ENCODE results near the gene PRSS22.

Gene PRSS22

DNA sequence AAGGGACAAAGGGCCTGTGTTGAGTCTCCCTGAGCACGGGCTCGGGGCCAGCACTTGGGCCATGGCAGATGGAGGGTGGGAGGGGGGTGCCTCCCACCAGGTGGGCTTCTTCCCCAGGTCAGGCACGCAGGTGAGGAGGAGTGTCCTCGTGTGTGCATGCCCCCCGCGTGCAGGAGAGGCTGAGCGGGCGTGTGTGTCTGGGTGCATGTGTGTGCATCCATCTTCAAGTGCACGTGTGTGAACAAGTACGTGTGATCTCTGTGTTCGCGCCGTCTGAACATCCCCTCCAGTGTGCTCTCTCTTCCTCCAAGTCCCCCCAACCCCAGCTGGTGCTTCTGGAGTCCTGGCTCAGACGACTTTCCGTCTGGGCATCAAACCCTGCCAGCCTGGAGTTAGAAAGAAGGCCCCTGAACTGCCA, 30.6 kb downstream of the PRSS22 start:
- TF ChIP-seq YY1 (IDR thresholded peaks at IDR 0.05; ENCODE audit: insufficient read depth, insufficient read length) (no peak), ZNF274 (IDR thresholded peaks at IDR 0.05; ENCODE audit: low read depth, low read length) (no peak), SUZ12 (IDR thresholded peaks at IDR 0.05; ENCODE audit: extremely low read depth, insufficient read depth, insufficient read length) (no peak)
- no peaks in the 10 kb centered on the region for H3K36me3 ChIP-seq (ENCODE audit: insufficient read depth, insufficient read length, low read length)
- peaks cover 11% of the 10 kb centered on the region for H3K4me1 ChIP-seq (ENCODE audit: insufficient read depth, insufficient read length)
- no peaks in the 10 kb centered on the region for H3K9me3 ChIP-seq (ENCODE audit: insufficient read depth, low read length)
- H3K4me3 ChIP-seq (ENCODE audit: insufficient read length, low read depth): no peak overlapping the region
- no peaks in the 10 kb centered on the region for H3K27me3 ChIP-seq (ENCODE audit: insufficient read depth, insufficient read length)
- H3K9ac ChIP-seq (ENCODE audit: insufficient read length, low read depth): no peak overlapping the region
- no peak for DNase-seq (ENCODE audit: low read depth, low spot score)

DNA sequence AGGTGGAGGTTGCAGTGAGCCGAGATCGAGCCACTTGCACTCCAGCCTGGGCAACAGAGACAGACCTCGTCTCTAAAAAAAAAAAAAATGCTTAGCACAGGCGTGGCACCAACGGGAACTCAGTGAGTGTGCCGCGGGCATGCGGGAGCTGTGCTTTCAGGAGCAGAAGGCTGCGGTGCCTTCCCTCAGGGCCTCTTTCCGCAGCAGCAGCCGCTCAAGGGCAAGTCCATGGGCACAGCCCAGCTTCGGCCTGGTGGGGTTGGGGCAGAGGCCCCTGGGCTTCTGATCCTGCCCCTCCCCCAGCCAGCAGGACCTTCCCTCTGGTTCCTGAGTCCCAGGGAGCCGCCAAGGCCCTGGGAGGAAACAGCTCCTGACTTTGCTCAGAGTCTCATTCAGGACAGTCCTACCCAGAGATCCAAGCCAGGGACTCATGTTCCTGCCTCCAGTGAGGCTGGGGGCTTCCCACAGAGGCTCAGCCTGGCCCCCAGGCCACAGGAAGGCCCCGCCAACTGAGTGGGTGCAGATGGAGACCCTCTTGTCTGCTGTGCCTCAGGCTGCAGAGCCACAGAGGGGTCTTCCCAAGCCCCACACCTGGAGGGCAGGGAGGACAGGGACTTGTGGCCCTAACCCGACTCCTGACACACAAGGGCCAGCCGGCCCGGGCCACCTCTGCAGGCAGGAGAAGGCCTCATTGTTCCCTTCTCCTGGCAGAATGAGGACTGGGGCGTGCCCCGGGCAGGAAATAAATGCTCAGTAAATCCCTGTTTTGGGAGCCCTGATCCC, 31.2 kb downstream of the PRSS22 start:
- peaks cover 11% of the 10 kb centered on the region for H3K4me1 ChIP-seq (ENCODE audit: insufficient read depth, insufficient read length)
- H3K27me3 ChIP-seq (ENCODE audit: insufficient read depth, insufficient read length): no peaks in the 10 kb centered on the region
- no peaks in the 10 kb centered on the region for H3K36me3 ChIP-seq (ENCODE audit: insufficient read depth, insufficient read length, low read length)
- no peaks in the 10 kb centered on the region for H3K9me3 ChIP-seq (ENCODE audit: insufficient read depth, low read length)
- TF ChIP-seq ZNF274 (IDR thresholded peaks at IDR 0.05; ENCODE audit: low read depth, low read length) (no peak), SUZ12 (IDR thresholded peaks at IDR 0.05; ENCODE audit: extremely low read depth, insufficient read depth, insufficient read length) (no peak), YY1 (IDR thresholded peaks at IDR 0.05; ENCODE audit: insufficient read depth, insufficient read length) (no peak)
- DNase-seq (ENCODE audit: low read depth, low spot score): no peak
- peak overlapping the region; percentile 26 for H3K9ac ChIP-seq (ENCODE audit: insufficient read length, low read depth)
- no peak overlapping the region for H3K4me3 ChIP-seq (ENCODE audit: insufficient read length, low read depth)

DNA sequence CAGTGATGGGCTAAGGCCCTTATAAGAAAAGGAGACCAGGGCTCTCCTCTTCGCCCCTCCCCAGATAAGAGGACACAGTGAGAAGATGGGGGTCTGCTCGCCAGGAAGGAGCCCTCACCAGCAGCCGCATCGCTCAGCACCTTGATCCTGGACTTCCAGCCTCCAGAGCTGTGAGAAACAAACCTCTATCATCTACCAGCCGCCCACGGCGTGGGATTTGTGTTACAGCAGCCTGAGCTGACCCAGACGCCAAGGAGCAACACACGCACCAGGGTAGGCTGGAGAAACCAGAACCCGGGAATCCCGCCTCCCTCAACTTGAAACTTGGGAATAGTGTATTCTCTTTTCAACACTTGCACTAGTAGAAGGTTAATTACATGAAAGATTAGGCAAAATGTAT, 32.1 kb downstream of the PRSS22 start:
- DNase-seq (ENCODE audit: low read depth, low spot score): no peak
- no peaks in the 10 kb centered on the region for H3K36me3 ChIP-seq (ENCODE audit: insufficient read depth, insufficient read length, low read length)
- no peak overlapping the region for H3K9ac ChIP-seq (ENCODE audit: insufficient read length, low read depth)
- no peaks in the 10 kb centered on the region for H3K9me3 ChIP-seq (ENCODE audit: insufficient read depth, low read length)
- H3K4me1 ChIP-seq (ENCODE audit: insufficient read depth, insufficient read length): peaks cover 12% of the 10 kb centered on the region
- H3K4me3 ChIP-seq (ENCODE audit: insufficient read length, low read depth): no peak overlapping the region
- H3K27me3 ChIP-seq (ENCODE audit: insufficient read depth, insufficient read length): no peaks in the 10 kb centered on the region
- no peak for TF ChIP-seq YY1 (IDR thresholded peaks at IDR 0.05; ENCODE audit: insufficient read depth, insufficient read length)
- no peak for TF ChIP-seq SUZ12 (IDR thresholded peaks at IDR 0.05; ENCODE audit: extremely low read depth, insufficient read depth, insufficient read length)
- no peak for TF ChIP-seq ZNF274 (IDR thresholded peaks at IDR 0.05; ENCODE audit: low read depth, low read length)

GRCh38 chr16:2825049-2825742, 32.8 kb downstream of the PRSS22 start:
- H3K9ac ChIP-seq (ENCODE audit: insufficient read length, low read depth): no peak overlapping the region
- TF ChIP-seq SUZ12 (IDR thresholded peaks at IDR 0.05; ENCODE audit: extremely low read depth, insufficient read depth, insufficient read length) (no peak), ZNF274 (IDR thresholded peaks at IDR 0.05; ENCODE audit: low read depth, low read length) (no peak), YY1 (IDR thresholded peaks at IDR 0.05; ENCODE audit: insufficient read depth, insufficient read length) (no peak)
- no peaks in the 10 kb centered on the region for H3K36me3 ChIP-seq (ENCODE audit: insufficient read depth, insufficient read length, low read length)
- H3K9me3 ChIP-seq (ENCODE audit: insufficient read depth, low read length): no peaks in the 10 kb centered on the region
- peaks cover 18% of the 10 kb centered on the region for H3K4me1 ChIP-seq (ENCODE audit: insufficient read depth, insufficient read length)
- H3K27me3 ChIP-seq (ENCODE audit: insufficient read depth, insufficient read length): no peaks in the 10 kb centered on the region
- no peak for DNase-seq (ENCODE audit: low read depth, low spot score)
- no peak overlapping the region for H3K4me3 ChIP-seq (ENCODE audit: insufficient read length, low read depth)

- Histone ChIP-seq H3K9ac (ENCODE audit: insufficient read length, low read depth) (no peak overlapping the region), H3K4me3 (ENCODE audit: insufficient read length, low read depth) (no peak overlapping the region), H3K9me3 (ENCODE audit: insufficient read depth, low read length) (no peaks in the 10 kb centered on the region), H3K4me1 (ENCODE audit: insufficient read depth, insufficient read length) (peaks cover 13% of the 10 kb centered on the region), H3K36me3 (ENCODE audit: insufficient read depth, insufficient read length, low read length) (no peaks in the 10 kb centered on the region), H3K27me3 (ENCODE audit: insufficient read depth, insufficient read length) (no peaks in the 10 kb centered on the region)
- DNase-seq (ENCODE audit: low read depth, low spot score): no peak
- no peak for TF ChIP-seq ZNF274 (IDR thresholded peaks at IDR 0.05; ENCODE audit: low read depth, low read length)
- no peak for TF ChIP-seq SUZ12 (IDR thresholded peaks at IDR 0.05; ENCODE audit: extremely low read depth, insufficient read depth, insufficient read length)
- TF ChIP-seq YY1 (IDR thresholded peaks at IDR 0.05; ENCODE audit: insufficient read depth, insufficient read length): no peak
Measured at GRCh38 chr16:2824626-2825025, 33.3 kb downstream of the PRSS22 start.

GRCh38 chr16:2822496-2822895, 35.5 kb downstream of the PRSS22 start:
- Histone ChIP-seq H3K4me3 (ENCODE audit: insufficient read length, low read depth) (no peak overlapping the region), H3K4me1 (ENCODE audit: insufficient read depth, insufficient read length) (peaks cover 13% of the 10 kb centered on the region), H3K27me3 (ENCODE audit: insufficient read depth, insufficient read length) (no peaks in the 10 kb centered on the region), H3K9me3 (ENCODE audit: insufficient read depth, low read length) (no peaks in the 10 kb centered on the region), H3K9ac (ENCODE audit: insufficient read length, low read depth) (no peak overlapping the region), H3K36me3 (ENCODE audit: insufficient read depth, insufficient read length, low read length) (no peaks in the 10 kb centered on the region)
- TF ChIP-seq ZNF274 (IDR thresholded peaks at IDR 0.05; ENCODE audit: low read depth, low read length) (no peak), YY1 (IDR thresholded peaks at IDR 0.05; ENCODE audit: insufficient read depth, insufficient read length) (no peak), SUZ12 (IDR thresholded peaks at IDR 0.05; ENCODE audit: extremely low read depth, insufficient read depth, insufficient read length) (no peak)
- no peak for DNase-seq (ENCODE audit: low read depth, low spot score)

DNA sequence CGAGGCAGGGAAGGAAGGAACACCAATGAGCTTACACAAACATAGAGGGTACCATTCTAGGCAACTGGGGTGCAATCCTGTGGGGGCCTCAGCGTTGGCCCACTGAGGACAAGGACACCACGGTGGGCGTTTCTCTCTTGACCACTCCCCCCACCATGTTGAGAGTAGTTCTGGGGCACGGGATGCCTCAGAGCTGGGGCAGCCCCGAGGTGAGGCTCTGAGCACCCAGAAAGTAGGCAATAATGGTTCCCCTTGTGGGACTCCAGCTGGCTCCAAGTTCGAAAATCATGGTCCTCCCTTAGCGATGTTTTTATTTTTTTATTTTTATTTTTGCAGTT, 35.8 kb downstream of the PRSS22 start:
- Histone ChIP-seq H3K4me3 (ENCODE audit: insufficient read length, low read depth) (no peak overlapping the region), H3K4me1 (ENCODE audit: insufficient read depth, insufficient read length) (peaks cover 13% of the 10 kb centered on the region), H3K9ac (ENCODE audit: insufficient read length, low read depth) (no peak overlapping the region), H3K36me3 (ENCODE audit: insufficient read depth, insufficient read length, low read length) (no peaks in the 10 kb centered on the region), H3K27me3 (ENCODE audit: insufficient read depth, insufficient read length) (no peaks in the 10 kb centered on the region), H3K9me3 (ENCODE audit: insufficient read depth, low read length) (no peaks in the 10 kb centered on the region)
- TF ChIP-seq YY1 (IDR thresholded peaks at IDR 0.05; ENCODE audit: insufficient read depth, insufficient read length) (no peak), SUZ12 (IDR thresholded peaks at IDR 0.05; ENCODE audit: extremely low read depth, insufficient read depth, insufficient read length) (no peak), ZNF274 (IDR thresholded peaks at IDR 0.05; ENCODE audit: low read depth, low read length) (no peak)
- no peak for DNase-seq (ENCODE audit: low read depth, low spot score)
